ENCODE measurements around the gene GALNT13.

Gene GALNT13

GRCh38 chr2:153944800-153945199 lies 73.1 kb downstream of the GALNT13 start:
- no peak for DNase-seq

DNA sequence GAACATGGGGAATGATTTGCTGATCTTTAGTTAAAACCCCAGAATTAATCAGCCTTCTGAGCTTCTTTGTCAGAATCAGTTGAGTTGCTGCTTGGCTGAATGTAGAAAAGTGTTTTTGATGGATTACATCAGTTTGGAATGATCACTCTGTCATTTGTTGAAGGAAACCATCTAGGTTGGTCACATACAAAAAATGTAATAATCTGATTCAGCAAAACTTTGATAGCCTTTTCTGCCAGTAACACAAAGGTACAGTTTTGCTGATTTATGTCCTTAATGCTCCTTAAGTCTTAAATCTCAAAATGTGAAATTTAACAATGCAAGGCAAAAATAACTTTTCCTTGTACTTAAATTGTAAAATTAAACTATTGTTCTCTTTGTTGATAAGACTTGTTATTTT lies 74.3 kb downstream of the GALNT13 start:
- no peak for DNase-seq

GRCh38 chr2:153953761-153954160 lies 82.0 kb downstream of the GALNT13 start:
- DNase-seq, result no peak

DNA sequence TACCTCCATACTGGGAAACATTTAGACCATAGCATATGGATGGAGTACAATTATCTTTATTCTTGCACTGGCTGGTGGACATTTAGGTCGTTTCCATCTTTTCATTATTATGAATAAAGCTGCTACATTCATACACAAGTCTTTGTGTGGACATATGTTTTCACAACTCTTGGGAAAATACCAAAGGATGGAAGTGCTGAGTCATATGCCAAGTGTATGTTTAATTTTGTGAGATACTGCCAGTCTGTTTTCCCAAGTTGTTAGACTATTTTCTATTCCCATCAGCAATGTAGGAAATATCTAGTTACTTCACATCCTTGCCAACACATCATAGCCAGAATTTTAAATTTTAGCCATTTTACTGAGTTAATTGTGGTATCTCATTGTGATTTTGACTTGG lies 91.5 kb downstream of the GALNT13 start:
- no peak for DNase-seq

DNA sequence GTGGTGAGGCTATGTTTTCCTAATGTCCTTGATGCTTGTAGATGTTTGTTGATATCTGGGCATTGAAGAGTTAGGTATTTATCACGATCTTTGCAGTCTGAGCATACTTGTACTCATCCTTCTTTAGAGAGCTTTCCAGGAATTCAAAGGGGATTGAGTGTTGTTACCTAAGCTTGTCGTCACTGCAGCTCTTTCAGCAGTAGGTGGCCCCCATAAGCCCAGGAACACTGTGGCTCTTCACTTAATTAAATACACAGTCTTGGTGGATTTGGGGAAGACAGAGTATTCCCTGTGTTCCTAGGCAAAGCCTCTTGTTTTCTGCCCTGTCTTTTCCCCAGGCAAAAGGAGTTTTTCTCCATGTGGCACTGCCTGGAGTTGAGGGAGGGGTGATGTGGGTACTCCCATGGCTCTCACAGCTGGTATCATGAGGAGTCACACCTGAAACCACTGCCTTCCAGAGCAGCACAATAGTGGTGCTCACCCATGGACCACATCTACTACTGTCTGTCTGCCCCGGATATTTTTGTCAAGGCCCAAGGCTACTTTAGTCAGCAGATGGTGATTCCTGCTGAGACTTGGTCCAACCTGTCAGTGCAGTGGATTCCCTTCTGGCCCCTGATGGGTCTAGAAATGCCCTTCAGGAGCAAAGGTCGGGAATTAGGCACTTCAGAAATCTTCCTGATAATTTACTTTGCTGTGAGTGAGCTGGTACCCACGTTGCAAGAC lies 95.7 kb downstream of the GALNT13 start:
- no peak for DNase-seq

- no peak for DNase-seq
These were observed 99.5 kb downstream of the GALNT13 start for GRCh38 chr2:153971250-153971649.

DNA sequence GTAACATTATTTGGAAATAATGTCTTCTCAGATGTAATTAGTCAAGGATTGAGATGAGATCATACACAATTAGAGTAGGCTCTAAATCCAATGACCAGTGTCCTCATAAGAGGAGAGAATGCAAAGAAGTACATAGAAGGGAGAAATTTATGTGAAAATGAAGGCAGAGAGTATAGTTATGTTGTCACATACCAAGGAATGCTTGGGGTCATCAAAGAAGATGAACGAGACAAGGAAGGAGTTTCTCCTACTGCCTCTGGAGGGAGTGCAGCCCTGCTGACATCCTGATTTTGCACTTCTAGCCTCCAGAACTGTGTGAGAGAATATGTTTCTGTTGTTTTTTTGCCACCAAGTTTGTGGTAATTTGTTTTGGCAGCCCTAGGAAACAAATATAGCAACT lies 100.1 kb downstream of the GALNT13 start:
- no peak for DNase-seq

DNA sequence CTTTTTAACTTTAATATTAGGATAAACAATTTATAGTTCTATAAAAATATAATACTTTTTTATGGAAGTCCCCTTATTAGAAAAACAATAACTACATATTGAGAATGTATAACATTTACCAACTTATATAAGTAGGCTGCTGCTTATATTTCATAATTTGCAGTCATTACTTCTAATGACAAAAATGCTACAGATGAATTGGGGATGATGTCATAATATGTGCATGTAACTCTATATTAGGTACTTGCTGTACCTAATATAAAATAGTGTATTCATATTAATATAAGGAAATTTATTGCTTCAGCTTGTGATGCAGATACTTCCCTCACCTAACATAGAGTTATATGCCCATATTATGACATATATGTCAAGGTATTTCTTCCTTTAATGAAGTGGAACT lies 100.7 kb downstream of the GALNT13 start:
- DNase-seq, result no peak

DNA sequence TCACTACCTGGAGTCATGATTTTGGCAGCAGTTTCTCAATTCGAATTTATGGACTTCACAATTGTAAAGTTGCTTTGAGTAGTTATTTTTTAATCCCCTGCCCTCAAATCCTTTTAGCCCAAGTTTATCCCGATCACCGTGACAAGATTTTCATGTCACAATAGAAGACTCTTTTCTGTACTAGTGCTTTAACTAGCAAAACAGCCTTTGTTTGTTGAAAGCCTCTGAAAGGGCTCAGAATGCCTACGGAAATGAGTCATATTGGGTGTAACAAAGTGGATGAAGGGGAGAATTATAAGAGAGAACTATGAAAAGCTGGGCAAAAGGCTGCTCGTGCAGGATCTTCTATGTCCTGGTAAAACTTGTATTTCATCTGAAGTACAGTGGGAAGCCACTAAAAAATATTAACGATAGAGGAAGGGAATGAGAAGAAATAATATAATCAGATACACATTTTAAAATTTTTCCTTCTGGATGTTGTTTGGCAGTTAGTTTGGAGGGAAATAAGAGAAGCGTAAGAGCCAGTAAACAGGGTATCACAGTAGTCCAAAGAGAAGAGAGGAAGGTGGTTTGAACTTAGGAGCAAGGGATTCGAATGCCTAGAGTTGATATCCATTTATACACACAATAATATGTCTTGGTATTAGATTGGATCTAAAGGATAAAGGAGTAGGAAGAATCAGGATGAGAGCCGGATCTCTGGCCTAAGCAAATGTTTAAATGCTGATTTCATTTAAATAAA lies 114.9 kb downstream of the GALNT13 start:
- DNase-seq, result no peak

- no peak for DNase-seq
These were observed 119.0 kb downstream of the GALNT13 start for GRCh38 chr2:153990771-153991170.

DNA sequence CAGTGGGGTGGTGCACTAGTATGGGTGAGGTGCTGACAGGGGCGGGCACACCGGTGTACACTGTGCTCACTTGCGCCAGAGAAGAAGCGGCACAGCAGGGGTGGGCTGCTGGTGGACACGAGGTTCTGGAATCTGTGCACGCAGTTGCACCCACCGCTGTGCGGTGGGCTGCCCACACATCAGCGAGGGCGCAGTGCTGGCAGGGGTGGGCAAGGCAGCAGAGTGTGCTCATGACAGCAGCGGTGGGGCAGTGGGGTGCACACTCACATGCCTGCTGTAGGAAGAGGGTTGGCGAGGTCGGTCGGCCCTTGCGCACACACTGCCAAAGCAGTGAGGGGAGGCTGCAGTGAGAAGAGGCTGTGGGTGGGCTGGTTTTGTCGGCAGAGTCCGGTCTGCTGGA lies 141.8 kb downstream of the GALNT13 start:
- no peak for DNase-seq

DNA sequence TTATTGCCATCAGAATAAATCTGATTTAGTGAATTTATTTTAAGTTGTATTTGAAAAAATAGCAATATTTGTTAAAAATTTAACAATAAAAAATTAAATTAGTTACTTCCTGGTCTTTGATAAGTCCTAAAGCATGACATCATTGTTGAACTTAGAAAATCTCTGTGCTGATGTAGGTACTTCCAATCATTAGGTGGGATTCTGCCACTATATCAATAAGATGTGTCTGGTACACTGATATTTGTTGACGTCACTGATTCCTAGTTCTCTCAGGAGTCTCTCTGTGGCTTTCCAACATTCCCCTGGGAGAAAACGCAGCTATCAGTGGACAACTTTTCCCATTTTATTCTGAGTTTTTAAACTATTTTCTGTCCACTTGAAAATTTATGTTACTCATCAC lies 143.5 kb downstream of the GALNT13 start:
- DNase-seq, result no peak

DNA sequence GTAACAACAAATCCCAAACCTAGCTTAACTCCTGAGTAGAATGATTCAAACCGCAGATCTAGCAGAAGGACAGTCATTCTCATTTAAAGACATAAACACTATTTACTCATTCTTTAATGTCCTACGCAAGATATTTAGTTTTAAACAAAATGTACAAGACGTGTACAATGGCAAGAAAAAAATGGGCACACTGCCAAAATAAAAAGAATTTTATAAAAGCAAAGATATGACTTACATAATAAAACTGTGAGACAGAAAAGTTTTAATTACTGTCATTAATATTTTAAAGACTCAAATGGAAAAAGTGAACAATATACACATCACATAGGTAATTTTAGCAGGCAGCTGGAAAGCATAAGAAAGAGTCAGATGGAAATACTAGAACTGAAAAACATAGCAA lies 157.8 kb downstream of the GALNT13 start:
- no peak for DNase-seq

DNA sequence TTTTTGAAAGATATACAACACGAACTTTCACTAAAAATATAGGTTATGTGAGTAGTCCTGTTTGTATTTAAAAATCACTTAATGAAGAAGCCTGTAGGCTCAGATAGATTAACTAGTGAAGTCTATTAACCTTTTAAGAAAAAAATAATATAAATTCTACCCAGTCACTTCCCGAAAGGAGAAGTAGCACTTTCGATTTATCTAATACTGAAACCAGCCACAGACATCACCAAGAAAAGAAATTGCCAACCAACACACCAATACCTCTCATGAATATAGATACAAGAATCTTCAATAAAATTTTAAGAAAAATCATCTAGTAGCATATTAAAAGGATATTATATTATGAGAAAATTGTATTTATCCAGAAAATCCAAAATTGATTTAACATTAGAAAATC lies 160.5 kb downstream of the GALNT13 start:
- no peak for DNase-seq

DNA sequence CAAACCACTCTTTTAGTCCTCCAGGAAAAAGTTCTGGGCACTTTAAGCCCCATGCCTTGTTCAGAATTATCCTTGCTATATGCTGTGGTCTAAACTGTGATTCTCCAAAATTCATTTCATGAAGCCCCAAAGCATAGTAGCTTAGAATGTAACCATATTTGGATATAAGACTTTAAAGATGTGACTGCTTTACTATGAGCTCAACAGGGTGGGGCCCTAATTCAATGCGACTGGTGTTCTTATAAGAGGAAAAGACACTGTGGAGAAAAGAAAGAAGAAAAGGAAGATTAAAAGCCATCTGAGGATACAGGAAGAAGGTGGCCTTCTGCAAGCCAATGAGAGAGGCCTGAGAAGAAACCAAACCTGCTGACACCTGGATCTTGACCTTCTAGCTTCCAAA lies 174.8 kb downstream of the GALNT13 start:
- no peak for DNase-seq

DNA sequence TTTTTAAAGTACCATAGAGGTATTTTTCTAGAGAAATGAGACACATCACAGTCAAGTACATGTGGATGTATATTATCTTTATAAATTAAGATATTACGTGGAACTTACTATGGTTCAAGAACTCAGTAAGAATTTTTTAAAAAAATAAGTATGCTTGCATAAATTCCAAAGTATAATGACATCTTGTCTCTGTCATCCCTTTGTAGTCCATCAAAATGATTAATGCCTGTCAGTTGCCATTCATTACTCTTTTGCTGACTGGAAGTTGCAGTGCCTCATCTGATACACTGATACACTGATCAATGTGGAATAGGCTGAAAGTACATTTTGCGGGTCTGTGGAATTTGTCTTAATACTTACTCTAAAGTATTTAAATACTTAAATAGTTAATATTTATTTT lies 177.2 kb downstream of the GALNT13 start:
- no peak for DNase-seq

GRCh38 chr2:154049561-154049960 lies 177.8 kb downstream of the GALNT13 start:
- no peak for DNase-seq

DNA sequence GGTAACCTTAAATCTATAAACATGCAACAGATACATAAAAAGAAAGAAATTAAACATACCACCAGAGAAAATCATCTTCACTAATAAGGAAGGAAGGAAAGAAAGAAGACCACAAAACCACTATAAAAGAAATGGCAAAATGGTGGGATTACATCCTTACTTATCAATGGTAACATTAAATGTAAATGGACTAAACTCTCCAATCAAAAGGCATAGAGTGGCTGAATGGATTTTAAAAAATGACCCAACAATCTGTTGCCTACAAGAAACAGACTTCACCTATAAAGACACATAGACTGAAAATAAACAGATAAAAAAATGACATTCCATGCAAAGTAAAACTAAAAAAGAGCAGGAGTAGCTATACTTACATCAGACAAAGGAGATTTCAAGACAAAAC lies 195.4 kb downstream of the GALNT13 start:
- no peak for DNase-seq

DNA sequence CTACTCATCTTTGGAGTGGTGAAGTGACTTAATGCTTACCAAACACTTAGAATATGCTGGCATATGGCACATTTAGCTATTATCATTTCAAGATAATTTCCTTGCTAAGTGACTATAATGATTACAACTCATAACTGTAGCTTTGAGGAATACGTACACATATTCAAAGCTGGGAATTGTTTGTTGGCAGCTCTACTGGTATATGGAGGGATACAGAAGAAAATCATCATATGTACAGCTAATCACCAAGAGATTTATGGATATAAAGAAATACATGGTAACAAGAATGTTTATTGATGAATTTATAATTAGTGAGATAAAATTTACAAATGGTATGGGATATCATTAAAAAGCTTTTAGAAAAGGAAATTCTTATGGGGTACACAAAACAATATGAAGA lies 207.2 kb downstream of the GALNT13 start:
- DNase-seq, result no peak

DNA sequence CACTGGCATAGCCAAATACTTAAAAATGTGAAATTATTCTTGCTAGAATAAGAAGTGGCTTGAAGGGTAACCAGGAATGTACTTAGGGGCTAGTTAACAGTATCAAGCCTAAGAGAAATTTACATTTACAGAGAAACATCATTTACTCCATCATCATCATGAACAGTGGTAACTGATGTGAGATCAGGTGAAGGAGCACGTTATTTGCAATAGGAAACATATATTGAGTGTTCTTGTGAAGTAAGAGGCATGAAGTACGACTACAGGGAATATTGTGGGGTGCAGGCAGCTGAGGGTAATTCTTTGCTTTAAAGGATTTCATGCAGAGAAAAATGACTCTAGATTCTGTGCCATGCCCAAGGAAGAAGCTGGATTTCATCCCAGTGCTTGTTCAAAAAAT lies 220.8 kb downstream of the GALNT13 start:
- no peak for DNase-seq

- DNase-seq, result no peak
These were observed 222.1 kb downstream of the GALNT13 start for GRCh38 chr2:154093856-154094255.

GRCh38 chr2:154097833-154098398 lies 226.2 kb downstream of the GALNT13 start:
- no peak for DNase-seq

DNA sequence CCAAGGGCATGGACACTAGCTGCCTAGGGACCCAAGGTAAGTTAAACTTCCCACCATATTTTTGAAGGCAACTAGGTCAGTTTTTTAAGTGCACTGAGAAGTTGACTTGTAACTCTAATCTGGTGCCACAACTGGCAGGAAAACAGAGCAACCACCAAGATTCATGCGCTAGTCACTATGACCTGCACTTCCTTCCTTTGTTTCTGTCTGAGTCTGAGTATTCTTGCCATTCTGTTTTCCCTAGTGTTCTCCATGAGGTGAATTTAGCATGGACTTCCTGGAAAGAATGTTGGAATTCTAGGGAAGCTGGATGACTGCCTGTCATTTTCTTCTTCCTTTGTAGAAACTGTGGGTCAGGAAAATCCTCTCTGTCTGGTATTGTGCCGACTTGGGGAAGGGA lies 249.0 kb downstream of the GALNT13 start:
- DNase-seq, result no peak
